HG02852 (cell line): ENCODE data around the gene ZNRF3.

Experiments
- ATAC-seq: cut with Tn5 transposase; IDR thresholded peaks from one replicate; pipeline ENCODE4 v1.9.1; 2021; ENCODE audit warnings: mild to moderate bottlenecking, moderate library complexity; ENCODE audit not compliant: unreplicated experiment

Gene ZNRF3

DNA sequence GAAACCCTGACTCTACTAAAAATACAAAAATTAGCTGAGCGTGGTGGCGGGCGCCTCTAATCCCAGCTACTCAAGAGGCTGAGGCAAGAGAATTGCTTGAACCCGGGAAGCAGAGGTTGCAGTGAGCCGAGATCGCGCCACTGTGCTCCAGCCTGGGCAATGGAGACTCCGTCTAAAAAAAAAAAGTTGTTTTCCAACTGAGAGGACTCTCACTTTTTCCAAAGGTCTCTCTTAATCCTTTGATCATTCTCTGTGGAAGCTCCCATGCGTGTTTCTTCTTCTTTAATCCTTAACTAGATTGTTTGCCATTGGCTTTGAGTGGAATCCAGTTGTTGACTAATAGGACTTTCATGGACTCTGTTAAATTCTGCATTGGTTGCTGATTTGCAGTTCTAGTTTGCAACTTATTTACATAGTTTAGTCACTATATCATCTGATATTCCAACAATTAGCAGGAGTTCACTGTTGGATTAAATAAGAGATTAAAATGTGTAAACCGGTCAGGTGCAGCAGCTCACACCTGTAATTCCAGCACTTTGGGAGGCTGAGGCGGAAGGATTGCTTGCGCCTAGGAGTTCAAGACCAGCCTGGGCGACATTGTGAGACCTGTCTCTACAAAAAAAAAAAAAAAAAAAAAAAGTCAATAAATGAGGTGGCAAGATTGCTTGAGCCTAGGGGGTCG, 98.6 kb downstream of the ZNRF3 start:
- ATAC-seq = no peak

- no peak for ATAC-seq
Measured at GRCh38 chr22:28983190-28983589, 99.8 kb downstream of the ZNRF3 start.

DNA sequence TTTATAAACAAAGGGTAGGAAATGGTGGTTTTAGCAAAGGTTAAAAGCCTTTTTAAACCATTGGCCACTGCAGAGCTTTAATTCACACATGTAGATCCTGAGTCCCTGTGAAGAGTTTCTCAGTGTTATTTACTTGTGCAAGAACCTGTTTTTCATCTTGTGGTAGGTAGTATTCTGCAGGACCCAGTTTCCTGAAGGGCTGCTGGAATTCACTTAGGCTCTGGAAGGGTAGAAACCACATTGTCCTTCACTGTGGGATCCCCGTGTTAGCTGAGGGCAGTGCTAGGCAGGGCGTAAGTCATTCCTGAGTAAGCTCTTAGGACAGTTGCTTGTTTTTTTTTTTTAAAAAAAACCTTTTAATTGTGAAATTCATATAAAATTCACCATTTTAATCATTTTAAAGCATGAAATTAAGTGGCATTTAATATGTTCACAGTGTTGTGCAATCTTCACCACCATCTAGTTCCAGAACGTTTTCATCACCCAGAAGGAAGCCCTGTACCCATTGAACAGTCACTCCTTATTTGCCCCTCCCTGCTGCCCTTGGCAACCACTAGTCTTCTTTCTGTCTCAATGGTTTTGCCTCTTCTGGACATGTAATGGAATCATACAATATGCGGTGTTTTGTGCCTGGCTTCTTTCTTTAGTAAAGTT, 100.5 kb downstream of the ZNRF3 start:
- ATAC-seq = no peak

GRCh38 chr22:28984482-28985158, 101.2 kb downstream of the ZNRF3 start:
- ATAC-seq = no peak

DNA sequence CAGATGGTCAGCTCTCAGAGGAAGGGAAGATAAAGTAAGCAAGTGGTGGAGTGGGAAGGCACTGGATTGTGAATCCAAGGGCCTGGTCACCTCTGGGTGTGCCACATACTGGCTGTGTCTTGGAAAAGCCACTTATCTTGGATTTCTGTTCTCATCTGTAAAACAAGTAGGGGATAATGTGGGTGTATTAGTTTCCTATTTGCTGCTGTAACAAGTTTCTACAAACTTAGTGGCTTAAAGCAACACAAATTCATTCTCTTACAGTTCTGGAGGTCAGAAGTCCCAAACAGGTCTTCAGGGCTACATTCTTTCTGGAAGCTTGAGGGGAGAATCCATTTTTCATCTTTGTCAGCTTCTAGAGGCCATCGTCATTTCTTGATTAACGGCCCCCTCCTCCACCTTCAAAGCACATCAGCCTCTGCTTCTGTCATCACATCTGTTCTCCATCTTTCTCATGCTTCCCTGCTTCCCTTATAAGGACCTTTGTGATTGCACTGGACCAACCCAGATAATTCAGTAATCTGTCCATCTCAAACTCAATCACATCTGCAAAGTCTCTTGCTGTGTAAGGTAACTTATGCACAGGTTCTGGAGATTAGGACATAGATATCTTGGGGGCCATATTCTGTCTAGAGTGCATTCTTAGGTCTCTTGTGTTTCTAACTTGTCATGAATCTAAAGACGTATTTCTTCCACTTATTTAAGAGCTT, 102.4 kb downstream of the ZNRF3 start:
- ATAC-seq = no peak

GRCh38 chr22:28986366-28986765, 103.0 kb downstream of the ZNRF3 start:
- ATAC-seq = no peak

DNA sequence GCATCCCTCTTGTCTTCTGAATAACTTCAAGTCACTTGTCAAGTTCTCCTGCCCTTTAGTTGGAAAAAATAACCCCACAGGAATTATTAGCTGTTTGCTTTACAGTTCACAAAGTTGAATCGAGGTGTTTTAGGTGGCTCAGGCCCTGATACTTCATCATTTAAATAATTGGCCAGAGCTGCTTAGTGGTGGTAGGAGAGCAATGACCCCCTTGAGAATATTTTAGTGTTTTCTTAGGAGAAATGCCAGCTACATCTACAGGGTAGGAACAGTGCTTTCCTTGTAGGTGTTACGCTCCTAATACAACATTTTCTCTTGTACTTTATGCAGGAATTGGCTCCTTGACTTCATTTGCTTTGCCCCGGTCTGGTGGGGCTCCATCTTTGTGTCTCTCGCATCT, 105.1 kb downstream of the ZNRF3 start:
- ATAC-seq = no peak

DNA sequence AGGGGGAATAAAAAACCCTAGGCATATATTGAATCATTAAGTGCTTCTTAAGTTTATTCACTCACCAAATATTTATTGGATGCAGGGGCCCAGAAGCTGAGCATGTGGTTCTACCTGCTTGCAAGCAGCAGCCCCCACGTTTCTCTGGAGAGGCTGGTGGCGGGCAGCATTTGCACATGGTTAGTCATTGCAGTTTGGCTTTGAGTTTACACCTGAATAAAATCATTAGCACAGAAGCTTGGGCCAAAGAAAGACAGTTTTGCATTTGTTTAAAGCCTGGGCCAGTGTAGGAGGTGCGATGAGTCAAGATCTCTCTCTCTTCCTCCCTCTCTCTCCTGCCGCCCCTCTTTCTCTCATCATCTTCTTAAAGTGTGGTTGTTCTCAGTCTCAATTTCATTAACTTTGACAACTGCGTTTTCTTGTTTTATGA, 105.7 kb downstream of the ZNRF3 start:
- ATAC-seq = no peak

DNA sequence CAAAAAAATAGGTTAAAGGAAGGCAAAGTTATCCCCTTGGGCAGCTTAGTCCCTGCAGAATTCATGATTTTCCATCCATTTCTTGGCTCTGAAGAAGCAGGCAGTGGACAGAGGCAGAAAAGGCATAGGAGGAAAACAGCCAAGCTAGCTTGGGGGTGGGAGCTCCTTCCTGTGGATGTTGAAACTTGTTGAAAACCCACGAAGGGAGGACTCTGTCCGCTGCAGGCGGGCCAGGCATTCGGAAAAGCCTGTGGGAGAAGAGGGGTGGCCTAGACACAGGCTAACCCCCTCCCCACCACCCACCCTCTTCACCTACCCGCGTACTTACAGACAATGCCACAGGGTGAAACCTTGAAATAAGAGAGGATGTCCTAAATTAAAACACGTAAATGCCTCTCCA, 106.1 kb downstream of the ZNRF3 start:
- no peak for ATAC-seq

DNA sequence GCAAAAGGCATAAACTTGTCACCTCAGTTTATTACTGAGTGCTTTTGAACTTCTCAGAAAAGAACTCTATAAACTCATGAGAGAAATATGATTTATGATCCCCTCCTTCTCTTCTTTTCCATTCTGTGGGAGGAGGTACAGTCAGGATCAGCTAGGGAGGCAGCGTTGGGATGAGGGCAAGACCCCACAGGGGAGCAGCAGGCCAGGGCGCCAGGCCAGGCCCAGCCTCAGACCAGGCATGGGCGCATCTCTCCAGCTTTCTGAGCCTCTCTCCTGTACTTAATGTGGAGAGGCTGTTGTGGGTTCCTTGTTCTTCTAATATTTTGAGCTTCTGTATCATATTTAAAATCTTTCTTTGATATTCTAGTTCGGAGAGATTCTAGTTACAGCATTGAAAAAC, 106.5 kb downstream of the ZNRF3 start:
- ATAC-seq = no peak

- ATAC-seq = no peak
Measured at GRCh38 chr22:28992565-28993356, 109.4 kb downstream of the ZNRF3 start.

- no peak for ATAC-seq
Measured at GRCh38 chr22:28994522-28994921, 111.2 kb downstream of the ZNRF3 start.

- ATAC-seq = no peak
Measured at GRCh38 chr22:28995551-28995950, 112.2 kb downstream of the ZNRF3 start.

GRCh38 chr22:28997342-28997741, 114.0 kb downstream of the ZNRF3 start:
- no peak for ATAC-seq

DNA sequence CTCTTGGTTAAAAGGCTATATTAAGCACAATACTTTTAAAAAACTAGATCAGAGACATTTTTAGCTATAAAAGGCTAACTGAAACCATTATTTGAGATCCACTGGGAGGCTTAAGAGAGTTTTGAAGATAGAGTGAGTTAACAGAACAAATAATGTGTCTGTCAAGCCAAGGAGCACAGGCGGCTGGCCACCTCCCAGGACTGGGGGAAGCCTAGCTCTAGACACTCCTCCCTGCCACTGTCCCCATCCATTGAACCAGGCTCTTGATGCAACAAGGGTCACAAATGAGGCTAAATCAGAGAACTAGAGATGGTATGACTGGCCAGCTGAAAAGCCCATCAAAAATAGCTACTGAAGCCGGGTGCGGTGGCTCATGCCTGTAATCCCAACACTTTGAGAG, 115.3 kb downstream of the ZNRF3 start:
- ATAC-seq = no peak

- ATAC-seq = no peak
Measured at GRCh38 chr22:28999510-28999909, 116.1 kb downstream of the ZNRF3 start.

DNA sequence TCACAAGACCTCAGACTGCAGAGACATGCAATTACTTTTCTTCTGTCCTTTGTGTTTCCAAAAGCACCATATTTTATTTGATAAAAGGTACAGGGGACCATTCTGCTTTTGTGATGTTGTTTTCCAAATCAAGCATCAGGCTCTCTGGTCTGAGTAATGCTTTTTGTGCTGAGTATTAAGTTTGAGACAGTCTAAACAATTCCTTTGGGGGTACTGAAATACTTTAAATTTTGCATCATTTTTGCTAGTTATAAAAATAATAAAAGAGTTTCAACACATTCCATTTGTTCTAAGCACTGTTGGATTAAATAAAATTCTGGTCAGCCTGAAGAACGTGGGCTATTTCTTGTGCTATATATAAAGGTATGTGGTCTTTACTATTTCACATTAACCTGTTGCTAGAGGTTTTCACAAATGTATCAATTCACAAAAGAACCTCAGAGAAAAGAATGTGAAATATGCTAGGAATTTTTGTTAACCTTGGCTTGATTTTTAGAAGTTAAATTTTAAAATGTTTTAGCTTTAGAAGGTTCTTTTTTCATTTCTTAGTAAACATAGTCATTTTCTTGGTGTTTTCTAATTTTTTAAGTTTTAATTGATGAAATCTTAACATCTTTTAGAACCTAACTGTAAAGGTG, 116.7 kb downstream of the ZNRF3 start:
- no peak for ATAC-seq

DNA sequence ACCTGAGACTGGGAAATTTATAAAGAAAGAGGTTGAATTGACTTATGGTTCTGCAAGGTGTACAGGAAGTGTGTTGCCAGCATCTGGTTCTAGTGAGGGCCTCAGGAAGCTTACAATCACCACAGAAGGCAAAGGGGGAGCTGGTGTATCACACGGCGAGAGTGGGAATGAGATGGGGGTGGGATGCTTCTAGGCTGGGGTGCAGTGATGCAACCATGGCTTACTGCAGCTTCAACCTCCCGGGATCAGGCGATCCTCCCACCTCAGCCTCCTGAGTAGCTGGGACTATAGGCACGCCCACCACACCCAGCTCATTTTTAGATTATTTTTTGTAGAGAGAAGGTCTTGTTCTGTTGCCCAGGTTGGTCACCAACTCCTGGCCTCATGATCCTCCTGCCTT, 117.3 kb downstream of the ZNRF3 start:
- ATAC-seq = no peak

GRCh38 chr22:29002603-29003002, 119.2 kb downstream of the ZNRF3 start:
- no peak for ATAC-seq

- no peak for ATAC-seq
Measured at GRCh38 chr22:29003552-29003951, 120.2 kb downstream of the ZNRF3 start.
